8988T (cell line): ENCODE results near the gene CHST3.
A peak's percentile ranks its signal among the peaks of the same experiment; 100 is the strongest.
"Not testable (repeated sequence)": the region's sequence is repeated elsewhere in the genome, so short reads cannot be mapped to it uniquely, and the experiment has no call there.

ENCODE experiments used
- DNase-seq: peaks from one replicate; pipeline ENCODE4 v3.0.0; 2011

Gene CHST3

DNA sequence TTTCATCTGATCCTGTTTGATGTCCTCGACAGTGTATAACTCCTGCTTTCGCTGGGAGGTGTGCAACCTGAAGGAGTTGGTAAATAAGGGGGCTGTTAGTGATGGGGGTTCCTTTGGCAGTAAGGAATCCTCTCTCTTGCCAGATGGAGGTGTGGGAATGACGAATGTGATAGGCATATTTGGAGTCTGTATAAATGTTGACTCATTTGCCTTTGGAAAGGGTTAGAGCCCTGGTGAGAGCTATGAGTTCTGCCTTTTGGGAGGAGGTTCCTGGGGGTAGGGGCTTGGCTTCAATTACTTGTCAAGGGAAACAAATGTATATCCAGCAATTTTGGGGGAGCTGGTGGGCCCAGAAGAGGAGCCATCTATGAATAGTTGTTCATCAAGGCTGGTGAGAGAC lies 11.4 kb upstream of the CHST3 start:
- DNase-seq = no peak

DNA sequence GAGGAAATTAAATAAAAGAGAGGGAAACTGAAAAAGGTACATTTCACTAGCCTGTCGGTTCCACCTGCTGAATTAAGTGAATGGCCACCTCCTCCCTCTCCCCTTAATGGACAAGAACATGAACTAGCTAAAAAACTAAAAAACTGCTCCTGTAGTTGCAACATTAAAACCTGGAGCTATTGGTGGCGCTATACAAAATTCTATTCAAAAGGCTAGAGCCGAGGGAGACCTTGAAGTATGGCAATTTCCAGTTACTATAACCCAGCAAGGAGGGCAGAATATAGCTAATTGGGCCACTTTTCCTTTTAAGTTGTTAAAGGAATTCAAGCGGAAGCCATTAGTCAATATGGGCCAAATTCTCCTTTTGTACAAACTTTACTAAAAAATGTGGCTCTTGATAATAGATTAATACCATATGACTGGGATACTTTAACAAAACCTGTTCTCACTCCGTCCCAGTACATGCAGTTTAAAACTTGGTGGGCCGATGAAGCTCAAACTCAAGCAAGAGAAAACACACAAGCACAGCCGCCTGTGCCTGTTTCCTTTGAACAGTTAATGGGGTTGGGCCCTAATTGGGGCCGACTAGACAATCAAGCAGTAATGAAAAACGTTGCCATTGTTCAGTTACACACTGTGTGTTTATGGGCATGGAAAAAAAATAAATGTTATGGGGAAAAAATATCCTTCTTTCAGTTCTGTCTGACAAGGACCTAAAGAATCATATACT lies 6.5 kb upstream of the CHST3 start:
- no peak for DNase-seq

DNA sequence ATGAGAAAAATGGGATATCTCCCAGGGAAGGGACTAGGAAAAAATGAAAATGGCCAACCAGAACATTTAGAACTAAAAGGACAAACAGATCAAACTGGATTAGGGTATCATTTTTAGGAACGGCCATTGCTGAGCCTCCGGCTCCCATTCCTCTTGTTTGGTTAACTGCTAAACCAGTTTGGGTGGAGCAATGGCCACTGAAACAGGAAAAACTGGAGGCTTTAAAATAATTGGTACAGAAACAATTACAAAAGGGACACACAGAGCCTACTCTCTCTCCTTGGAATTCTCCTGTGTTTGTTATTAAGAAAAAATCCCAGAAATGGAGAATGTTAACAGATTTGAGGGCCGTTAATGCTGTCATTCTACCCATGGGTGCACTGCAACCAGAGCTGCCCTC lies 4.7 kb upstream of the CHST3 start:
- no peak for DNase-seq

GRCh38 chr10:71961831-71962230 lies 2.4 kb upstream of the CHST3 start:
- DNase-seq = no peak

GRCh38 chr10:71962901-71963300 lies 1.3 kb upstream of the CHST3 start:
- DNase-seq = no peak

- no peak for DNase-seq
Observed at GRCh38 chr10:71963351-71964097, 671 bp upstream of the CHST3 start.

DNA sequence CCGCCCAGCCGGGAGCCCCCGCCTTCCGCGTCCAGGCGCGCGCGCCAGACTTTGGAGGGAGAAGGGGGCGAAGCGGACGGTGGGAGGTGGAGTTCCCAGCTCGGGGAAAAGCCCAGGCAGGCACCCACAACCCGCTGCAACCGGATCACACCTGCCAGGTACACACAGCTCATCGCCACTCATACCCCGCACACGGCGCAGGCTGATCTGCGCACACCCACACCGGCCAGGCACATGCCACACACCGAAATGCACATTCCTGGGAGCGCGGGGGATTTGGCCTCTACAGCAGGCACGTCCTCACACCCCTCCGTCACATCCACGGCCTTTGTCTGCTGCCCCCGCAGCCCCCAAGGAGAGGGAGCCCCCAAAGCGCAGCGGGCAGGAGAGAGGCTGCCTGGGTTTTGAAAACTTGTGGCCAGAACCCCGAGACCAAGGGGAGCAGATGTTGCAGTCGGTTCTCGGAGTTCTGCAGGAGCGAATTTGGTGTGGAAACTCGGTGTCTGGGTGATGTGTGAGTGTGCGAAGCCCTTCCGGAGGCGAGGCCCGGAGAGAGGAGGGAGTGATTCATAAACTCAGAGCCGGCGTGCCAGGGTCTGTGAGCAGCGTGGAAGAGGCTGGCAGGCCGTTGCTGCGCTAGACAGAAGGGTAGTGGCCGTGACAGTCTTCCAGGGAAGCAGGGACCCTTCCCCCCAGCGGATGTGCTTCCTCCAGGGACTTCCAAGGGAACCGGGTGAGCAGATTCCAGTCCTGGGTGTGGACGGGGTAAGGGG lies 734 bp downstream of the CHST3 start:
- DNase-seq = peak; percentile 46

DNA sequence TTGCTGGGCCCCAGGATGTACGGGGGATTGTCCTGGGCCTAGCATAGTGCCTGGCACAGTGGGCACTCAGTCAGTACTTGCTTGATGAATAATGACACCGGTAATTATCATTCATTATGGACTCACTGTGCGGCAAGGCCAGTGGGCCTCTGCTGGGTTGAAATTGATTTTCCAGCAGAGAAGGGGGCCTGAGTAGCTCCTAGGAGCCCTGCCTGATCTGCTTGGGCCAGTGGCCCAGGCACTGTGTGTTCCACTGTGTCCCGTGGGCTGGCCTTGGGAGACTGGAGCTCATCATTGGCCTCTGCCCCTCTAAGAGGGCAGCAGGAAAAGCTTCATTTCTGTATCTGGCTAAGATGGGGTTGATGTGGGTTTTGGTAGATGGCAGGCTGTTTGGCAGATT lies 1.4 kb downstream of the CHST3 start:
- DNase-seq = no peak

DNA sequence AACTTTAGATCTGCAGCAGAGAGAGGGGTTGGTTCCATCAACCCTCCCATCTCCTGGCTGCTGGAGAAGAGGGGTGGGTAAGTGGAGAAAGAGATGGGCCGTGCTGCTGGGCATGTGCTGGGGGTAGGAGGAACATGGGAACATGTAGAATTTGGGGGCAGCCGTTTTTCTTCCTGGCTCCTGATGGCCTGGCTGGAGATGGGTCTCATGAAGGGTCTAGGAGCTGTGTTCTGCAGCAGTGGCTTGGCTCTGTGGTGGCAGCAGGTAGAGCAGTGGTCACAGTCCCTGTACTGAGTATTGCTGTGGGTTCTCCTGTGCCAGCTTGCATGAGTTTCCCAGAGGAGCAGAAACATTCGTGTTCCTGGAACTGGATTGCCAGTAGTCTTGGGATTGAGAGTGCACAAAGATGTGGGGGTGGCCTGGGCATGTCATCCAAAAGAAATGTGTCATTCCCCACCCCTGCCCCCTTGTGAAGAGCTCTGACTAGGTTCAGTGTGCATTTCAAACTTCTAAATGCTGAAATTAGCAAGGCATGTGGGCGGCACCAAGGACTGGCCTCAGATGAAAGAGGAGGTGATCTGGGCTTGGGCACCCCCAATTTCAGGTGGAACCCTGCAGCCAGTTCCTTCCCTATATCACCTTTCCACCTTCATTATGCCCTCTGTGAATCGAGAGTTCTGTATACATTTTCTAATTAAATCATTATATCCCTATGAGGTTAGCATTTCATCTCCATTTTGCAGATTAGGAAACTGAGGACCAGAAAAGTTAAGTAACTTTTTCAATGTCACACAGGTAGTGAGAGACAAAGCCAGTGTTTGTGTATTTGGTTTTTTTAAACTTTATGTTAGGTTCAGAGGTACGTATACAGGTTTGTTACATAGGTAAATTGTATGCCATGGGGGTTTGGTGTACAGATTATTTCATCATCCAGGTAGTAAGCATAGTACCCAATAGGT lies 2.1 kb downstream of the CHST3 start:
- no peak for DNase-seq

GRCh38 chr10:71967958-71968357 lies 3.8 kb downstream of the CHST3 start:
- not testable (repeated sequence) for DNase-seq

GRCh38 chr10:71968553-71969474 lies 4.6 kb downstream of the CHST3 start:
- no peak for DNase-seq

DNA sequence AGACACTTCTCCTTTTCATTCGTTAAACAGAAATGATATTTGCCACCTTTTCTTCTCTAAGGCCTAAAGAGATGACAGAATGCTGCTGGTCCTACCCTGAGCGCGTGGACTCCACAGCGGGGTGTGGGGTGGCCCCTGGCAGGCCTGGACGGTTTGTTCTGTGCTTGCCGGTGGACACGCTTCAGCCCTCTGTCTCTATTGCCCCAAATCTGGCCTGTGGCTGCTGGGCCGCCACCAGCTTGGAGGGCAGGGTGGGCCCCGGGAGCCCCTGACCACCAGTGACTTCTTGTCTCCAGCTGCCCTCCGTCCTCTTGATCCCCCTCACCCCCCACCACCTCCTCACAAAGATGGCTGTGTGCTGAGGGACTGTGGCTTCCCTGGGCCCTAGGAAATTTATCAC lies 5.7 kb downstream of the CHST3 start:
- DNase-seq = no peak

DNA sequence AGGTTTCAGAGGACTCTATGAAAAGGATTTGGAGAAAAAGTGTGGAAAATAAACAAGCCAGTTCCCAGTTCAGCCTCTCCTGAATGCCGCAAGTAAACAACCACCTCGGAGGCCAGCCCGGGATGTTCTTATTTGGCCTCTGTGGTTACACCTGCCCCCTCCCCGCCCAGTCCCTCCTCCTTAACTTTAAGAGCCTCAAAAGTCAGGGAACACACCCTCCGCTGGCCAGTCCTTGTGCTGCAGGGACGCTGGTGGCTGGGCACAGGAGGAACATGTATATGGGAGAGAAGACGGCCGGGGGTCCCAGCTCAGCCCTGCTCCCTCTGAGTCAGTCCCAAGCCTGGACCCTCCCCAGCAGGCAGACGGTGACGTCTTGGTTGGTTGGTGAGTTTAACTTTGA lies 6.1 kb downstream of the CHST3 start:
- DNase-seq = peak; percentile 50

DNA sequence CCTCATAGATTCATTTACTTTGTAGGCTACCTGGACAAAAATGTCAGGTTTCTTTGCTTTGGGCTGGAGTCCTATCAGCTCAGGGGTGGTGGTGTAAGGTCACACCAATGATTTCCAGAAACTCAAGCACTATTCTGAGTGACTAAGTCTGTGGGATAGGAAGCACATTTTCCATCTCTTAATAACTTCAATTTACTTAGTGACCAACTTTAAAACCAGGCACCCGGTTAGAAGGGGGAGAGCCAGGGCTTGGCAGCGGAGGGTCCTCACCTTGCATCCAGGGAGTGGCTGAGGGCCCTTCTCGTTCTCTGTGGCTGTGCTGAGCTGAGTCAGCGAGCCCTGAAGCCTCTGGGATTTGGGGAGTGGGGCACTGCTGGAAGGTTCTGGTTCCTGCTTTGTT lies 6.7 kb downstream of the CHST3 start:
- no peak for DNase-seq

- no peak for DNase-seq
Observed at GRCh38 chr10:71971311-71971731, 7.1 kb downstream of the CHST3 start.

GRCh38 chr10:71971769-71972555 lies 7.8 kb downstream of the CHST3 start:
- no peak for DNase-seq

DNA sequence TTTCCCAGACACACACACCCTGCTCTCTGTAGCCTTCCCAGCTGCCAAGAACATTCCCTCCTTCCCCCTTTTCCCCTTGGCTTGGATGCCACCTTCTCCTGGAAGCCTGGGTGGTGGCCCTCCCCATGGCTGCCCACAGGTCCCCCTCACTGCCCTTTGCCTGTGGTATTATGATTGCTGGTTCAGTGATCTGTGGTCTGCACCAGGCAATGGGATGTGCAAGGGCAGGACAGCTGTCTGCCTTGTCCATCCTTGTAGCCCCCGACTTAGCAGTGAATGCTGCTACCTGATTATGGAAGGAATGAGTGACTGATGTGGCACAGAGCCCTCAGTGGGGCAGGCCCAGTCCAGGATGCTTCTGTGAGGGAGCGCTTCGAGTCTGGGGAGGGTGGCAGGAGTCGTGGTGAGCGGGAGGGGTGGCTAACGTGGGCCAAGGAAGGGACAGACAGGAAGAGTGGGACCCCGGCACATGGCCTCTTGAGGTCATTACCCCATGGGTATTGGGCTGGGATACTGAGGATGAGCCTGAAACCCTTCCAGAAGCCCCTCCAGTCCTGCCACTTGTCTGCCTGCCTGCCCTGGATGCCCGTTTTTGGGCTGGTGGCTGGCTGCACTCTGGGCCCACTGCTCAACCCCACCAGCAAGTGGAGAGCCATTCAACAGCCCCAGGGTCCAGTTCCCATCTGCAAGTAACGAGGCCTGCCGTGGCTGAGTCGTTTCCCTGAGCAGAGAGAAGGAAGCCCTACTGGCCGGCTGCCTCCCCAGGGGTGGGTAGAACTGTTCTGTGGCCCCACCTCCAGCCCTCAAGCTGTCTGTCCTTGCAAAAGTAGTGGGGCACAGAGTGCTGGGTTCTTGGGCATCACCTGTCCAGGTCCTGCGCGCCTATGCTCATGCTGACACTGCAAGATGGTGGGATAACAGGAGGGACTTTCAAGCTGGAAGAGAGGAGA lies 8.8 kb downstream of the CHST3 start:
- DNase-seq = no peak

- no peak for DNase-seq
Observed at GRCh38 chr10:71973777-71974488, 9.7 kb downstream of the CHST3 start.
